DMS153 (cell line): Measurements from ENCODE around the gene EFNA3.

ENCODE experiments used
- DNase-seq: peaks from one replicate; lab custom pipeline; 2025; lab: John Stamatoyannopoulos, UW

The EFNA3 gene

GRCh38 chr1:155083865-155084721, 5.5 kb downstream of the EFNA3 start:
- DNase-seq = peak; percentile 49

GRCh38 chr1:155084722-155085503, 6.3 kb downstream of the EFNA3 start:
- DNase-seq = peak; percentile 92

DNA sequence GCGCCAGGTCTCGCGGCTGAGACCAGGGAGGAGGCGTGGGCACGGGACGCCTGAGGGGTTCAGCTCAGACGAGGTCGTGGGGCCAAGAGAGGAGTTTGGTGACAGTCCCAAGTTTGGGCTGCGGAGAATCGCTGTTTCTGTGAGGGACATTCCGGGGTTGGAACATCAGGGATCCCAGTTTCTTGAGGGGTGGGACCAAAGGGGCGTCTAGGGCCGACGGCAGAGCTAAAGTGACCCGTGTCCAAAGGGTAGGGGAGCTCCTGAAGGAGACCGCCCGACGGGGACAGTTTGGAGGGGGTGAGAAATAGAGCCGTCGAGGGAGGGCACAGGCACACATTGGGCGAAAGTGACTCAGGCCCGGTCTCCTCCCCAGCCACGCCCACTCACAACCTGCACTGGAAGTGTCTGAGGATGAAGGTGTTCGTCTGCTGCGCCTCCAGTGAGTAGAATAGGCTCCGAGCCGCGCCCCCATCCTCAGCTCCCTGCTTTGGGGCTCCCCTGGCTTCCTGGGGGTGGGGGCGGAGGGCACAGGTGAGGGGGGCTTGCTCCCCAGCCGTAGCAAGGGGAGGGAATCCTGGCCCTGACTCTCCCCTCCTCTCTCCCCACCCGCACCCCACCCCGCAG, 7.0 kb downstream of the EFNA3 start:
- DNase-seq = no peak

DNA sequence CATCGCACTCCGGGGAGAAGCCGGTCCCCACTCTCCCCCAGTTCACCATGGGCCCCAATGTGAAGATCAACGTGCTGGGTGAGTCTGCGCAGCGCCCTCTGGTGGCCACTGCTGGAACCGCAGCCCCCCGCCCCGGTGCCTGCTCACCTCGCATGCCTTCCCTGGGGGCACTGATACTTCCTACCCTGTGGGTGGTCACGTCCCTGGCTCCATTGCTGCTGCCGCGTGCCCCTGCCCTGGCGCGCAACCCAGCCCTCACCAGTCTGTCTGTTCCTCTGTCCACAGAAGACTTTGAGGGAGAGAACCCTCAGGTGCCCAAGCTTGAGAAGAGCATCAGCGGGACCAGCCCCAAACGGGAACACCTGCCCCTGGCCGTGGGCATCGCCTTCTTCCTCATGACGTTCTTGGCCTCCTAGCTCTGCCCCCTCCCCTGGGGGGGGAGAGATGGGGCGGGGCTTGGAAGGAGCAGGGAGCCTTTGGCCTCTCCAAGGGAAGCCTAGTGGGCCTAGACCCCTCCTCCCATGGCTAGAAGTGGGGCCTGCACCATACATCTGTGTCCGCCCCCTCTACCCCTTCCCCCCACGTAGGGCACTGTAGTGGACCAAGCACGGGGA, 7.6 kb downstream of the EFNA3 start:
- peak; percentile 37 for DNase-seq

GRCh38 chr1:155086856-155087535, 8.4 kb downstream of the EFNA3 start:
- no peak for DNase-seq

DNA sequence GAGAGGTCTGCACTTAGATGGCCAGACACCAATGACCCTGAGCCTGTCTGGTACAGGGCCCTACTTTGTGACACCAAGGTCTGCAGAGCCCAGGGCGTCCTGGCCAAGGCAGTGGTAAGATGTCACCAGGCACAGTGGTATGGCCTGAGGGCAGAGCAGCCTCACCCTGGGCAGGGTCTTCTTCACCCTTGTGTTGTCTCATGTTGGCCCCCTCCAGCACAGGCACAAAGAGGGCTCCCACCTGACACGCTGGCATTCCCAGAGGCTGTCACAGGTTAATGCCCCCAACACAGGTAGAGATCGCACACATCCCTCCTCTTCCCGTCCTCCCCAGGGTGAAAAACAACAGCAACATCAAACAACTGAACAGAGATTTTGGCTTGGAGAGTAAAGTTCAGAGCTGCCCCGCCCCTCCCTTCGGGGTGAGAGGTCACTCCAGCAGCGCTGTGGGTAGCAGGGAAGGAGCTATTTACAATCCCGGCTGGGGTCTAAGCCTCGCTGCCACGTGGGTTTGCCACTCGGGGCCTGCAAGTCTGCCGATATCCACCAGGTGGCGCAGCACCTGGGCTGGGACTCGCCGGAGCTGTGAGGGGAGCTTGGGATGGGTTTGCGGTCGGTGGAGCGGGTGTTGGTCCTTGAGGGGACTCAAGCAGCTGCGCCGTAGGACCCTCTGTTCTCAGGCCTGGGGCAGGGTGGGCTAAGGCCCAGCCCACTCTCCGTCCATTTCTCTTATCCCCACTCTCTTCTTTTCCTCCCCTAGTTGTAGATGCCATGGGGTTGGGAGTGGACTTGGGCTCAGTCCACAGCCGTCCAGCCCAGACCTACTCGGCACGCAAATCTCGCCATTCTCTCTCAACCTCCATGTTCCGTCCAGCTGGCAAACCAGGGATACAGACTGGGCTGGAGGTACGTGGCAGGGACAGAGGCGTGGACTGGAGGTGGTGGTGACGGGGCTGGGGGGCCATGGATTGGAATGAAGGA, 12.7 kb downstream of the EFNA3 start:
- peak; percentile 38 for DNase-seq

- DNase-seq = no peak
Observed at GRCh38 chr1:155092131-155092530, 13.5 kb downstream of the EFNA3 start.

DNA sequence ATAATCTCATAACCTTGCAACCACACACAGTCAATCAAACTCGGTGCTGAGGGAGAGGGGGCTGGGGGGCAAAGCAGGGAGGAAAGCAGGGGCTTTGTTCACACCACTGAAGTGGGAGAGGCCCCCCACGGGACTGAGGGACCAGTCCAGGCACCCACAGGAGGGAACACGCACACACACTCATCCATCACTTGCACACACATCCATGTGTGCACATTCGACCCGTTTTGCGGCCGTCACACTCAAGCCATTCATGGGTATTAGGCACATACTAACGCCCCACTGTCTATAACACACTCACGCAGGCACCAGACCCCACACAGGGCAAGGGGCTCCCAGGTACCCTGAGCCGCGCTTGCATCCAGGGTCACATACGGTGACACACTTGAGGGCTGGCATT, 14.0 kb downstream of the EFNA3 start:
- no peak for DNase-seq

DNA sequence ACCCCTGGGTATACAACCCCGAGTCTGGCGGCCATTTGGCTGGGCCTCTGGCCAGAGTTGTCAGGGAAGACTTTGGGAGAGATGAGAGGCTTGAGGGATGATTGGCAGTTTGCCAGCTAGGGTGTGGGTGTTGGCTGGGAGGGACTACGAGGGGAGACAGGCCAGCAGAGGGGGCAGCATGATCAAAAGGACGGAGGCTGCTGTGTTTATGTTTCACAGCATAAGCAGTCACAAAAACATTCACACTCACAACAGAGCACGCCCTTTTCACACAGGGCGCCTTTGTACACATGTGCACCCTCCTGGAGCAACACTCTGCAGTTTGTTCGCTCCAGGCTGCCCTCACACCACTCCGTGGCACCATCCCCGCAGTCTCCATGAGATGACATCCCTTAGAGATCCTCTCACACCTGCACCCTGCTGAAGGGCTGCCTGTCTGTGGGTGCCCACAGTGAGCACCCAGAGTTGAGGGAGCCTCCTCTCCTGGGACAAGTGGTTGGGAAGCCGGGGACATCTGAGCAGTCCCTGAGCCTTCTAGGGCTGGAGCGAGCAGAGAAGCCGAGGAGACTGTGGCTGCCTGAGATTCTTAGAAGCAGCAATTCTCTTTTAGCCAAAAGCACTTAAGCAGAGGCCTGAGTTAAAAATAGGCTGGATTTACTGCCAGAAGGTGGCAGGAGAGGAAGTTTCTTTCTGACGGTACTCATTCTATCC, 15.4 kb downstream of the EFNA3 start:
- peak; percentile 72 for DNase-seq

DNA sequence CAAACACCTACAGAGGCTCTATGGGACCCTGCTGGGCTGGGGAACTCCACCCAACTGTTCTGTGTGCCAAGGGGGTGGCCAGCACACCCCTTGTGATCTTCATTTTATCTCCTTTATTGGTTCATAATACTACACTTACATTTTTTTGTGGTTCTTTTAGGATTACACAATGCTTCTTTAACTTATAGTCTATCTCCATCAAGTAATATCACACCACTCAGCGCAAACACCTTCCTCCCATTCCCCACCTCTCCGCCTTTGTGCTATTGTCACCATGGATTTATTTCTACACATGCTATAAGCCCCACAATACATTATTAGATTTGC, 15.9 kb downstream of the EFNA3 start:
- no peak for DNase-seq

GRCh38 chr1:155099331-155099730, 20.7 kb downstream of the EFNA3 start:
- DNase-seq = no peak

- no peak for DNase-seq
Observed at GRCh38 chr1:155103325-155103724, 24.7 kb downstream of the EFNA3 start.

DNA sequence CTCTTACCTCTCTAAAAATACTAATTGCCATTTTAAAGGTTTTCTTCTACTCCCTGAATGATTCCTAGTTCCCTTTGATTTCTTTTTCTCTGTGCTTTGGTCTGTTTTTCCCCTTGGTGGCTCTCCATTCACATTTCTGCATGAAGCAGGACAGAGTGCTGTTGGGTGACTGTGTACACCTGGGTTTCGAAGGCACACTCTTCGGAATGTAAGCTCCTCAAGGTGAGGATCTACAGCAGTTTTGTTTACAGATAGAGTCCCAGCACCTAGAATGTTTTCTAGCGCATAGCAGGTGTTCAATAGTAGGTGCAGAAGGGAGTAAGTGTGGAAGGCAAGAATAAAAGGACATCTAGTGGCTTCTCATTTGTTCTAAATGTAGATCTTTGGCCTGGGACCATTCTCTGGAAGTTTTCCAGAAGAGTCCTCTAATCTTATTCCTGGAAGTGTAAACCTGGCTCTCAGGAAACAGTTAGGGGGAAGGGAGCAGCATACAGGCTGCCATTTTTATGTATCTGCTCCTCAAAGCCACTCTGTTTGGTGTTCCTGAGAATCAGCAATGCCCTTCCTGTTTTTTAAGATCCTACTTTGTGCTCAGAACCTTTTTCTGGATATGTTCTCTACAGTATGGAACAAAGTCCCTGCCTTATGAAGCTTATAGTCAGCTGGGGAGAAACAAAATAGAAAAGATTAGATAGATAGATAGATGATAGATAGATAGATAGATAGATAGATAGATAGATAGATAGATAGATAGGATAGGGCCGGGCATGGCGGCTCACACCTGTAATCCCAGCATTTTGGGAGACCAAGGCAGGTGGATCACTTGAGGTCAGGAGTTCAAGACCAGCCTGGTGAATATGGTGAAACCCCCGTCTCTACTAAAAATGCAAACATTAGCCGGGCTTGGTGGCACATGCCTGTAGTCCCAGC, 26.2 kb downstream of the EFNA3 start:
- no peak for DNase-seq

- no peak for DNase-seq
Observed at GRCh38 chr1:155105604-155106011, 27.0 kb downstream of the EFNA3 start.

- no peak for DNase-seq
Observed at GRCh38 chr1:155106862-155107261, 28.2 kb downstream of the EFNA3 start.

DNA sequence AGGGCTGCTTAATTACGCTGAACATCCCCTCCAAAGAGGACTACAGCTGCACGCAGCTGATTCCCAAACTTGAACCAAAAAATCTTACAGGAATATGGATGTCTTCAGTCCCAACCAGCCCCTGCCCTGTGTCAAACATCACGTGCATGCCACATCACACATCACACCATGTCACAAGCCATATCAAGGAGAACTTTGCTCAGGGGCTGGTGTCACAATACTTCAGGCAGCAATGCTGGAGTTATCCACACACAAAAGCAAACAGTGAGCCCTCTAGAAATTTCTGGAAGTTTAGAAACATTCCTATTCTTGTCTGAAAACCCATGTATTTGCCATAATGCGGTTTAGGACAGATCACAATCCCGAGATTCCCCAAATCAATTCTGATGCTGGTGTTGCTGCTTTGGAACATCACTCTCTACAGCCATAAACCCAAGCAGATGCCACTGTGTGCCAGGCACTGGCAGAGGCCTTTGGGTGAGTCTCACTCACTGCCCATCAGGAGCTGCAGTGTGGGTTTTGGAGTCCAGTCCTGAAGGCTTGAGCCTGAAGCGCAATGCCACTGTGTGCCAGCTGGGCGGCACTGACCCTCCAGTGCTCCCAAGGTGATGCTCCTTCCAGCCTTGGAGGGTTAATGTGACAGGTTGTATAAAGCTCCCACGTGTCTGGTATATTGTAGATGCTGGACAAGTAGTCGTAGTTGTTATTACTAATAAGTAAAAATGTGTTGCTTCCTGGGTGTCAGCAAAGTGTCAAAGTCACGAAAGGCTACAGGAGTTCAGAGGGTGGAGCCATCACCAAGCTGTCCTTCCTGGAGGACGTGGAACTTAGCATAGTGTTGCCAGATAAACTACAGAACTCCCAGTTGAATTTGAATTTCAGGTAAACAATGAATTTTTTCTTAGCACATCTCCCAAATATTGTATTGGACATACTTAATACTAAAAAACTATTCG, 28.9 kb downstream of the EFNA3 start:
- no peak for DNase-seq

- no peak for DNase-seq
Observed at GRCh38 chr1:155108296-155108695, 29.7 kb downstream of the EFNA3 start.

DNA sequence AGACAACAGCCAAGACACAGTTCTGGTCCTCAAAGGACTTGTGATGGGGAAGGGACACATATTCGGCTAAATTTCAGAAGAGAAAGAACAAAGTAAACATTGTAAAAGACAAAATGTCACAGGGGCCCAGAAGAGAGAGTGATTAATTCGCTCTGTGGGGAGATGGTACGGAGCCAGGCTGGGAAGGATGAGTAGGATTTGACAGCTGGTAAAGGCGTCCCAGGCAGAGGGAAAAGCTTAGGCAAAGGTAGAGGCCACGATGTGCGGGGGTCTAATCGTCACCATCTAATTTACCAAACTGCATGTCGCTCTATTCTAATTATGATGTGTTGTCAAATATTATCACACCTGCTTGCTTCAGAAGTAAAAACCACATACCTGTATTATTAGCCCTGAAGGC, 31.7 kb downstream of the EFNA3 start:
- DNase-seq = no peak
